Esophagus squamous epithelium (tissue), 4 donors: ENCODE data around the gene ZMIZ1.

ENCODE experiments used
- POLR2A ChIP-seq, 4 donors: fragments of 450-650 bp; IDR thresholded peaks; one replicate each; pipeline ENCODE4 v1.6.1; 2017; ENCODE audit warnings: antibody characterized with exemption in 4 of 4, mild to moderate bottlenecking in 4 of 4, moderate library complexity in 3 of 4
- TF ChIP-seq, protein P1 (sequence below), 6 experiments: fragments of 450-650 bp in 4 of 6; fragments of 200-600 bp in 2 of 6; sonication (generic) in 2 of 6; IDR thresholded peaks; one replicate each; pipeline ENCODE4 v1.5.1; 2016 to 2019; ENCODE audit warnings: antibody characterized with exemption in 6 of 6, mild to moderate bottlenecking in 4 of 6, moderate library complexity in 4 of 6

DNA sequence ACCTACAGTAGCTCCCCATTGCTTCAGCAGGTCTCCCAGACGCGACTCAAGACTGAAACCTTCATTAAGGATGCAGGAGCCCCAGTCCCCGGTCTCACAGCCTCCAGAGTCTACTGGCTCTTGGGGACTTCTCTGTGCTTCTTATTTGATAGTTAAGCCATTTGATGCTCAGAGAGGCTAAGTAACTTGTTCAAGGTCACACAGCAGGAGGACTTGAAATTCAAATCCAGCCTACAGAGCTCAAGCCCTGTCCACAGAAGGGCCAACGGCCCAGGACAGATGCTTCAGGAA lies 21.2 kb upstream of the ZMIZ1 start:
- TF ChIP-seq, protein P1, sequence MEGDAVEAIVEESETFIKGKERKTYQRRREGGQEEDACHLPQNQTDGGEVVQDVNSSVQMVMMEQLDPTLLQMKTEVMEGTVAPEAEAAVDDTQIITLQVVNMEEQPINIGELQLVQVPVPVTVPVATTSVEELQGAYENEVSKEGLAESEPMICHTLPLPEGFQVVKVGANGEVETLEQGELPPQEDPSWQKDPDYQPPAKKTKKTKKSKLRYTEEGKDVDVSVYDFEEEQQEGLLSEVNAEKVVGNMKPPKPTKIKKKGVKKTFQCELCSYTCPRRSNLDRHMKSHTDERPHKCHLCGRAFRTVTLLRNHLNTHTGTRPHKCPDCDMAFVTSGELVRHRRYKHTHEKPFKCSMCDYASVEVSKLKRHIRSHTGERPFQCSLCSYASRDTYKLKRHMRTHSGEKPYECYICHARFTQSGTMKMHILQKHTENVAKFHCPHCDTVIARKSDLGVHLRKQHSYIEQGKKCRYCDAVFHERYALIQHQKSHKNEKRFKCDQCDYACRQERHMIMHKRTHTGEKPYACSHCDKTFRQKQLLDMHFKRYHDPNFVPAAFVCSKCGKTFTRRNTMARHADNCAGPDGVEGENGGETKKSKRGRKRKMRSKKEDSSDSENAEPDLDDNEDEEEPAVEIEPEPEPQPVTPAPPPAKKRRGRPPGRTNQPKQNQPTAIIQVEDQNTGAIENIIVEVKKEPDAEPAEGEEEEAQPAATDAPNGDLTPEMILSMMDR (IDR thresholded peaks at IDR 0.05): no peak
- no peak for TF ChIP-seq POLR2A (IDR thresholded peaks at IDR 0.05)
